ENCODE measurements around the gene SMARCAL1. TPM values are rescaled to one million over a fixed set of nuclear protein-coding genes. Genes with fewer than 3 reads are reported as not detected.

The SMARCAL1 gene
- total RNA-seq, 1 donor from 2014 or later = 13.2 TPM

DNA sequence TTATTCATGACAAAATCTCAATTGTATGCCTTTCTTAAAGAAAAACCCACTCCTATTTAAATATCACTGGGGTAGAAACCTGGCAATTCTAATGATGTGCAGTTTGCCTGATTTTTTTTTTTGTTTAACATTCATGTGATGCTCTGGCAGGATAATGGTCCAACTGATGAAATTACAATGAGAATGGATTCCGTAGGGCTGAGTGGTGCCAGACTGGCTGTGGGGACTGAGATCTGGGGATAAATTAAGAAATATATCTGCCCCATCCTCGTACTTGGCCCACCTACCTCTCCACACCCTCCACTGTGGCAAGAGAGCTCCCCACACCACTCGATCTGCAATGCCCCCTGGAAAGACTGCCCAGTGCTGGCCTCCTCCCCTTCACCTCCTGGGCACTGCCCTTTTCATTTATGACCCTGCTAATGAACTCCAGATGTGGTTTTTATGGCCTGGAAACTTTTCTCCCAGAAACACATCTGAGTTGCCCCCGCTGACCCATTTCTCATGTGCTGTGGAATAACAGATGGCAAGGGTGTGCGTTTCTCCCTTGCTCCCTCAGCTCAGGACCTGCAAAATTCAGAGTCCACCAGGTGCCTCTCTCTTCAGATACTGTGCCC, 53.4 kb downstream of the SMARCAL1 start:
- intact Hi-C loops (cut with DNase I) = no loop called here
- no peak for DNase-seq (ENCODE audit: low spot score)

DNA sequence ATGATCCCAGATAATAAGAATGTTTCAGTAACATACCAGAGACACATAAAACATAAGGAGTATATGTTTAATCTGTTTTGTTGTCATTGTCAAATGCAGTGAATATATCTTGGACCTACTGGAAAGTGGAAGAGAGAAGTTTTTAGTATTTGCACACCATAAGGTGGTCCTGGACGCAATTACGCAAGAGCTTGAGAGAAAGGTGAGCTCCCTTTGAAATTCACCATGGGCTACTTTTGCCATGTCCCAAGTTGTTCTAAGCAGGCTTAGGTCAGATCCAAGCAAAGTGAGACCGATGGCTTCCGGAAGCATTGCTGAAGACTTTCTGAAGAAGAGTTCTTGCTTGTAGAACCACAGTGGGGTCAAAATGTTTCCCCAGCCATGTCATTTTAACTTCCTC, 55.6 kb downstream of the SMARCAL1 start:
- DNase-seq (ENCODE audit: low spot score) = no peak
- intact Hi-C loops (cut with DNase I) = no loop called here

DNA sequence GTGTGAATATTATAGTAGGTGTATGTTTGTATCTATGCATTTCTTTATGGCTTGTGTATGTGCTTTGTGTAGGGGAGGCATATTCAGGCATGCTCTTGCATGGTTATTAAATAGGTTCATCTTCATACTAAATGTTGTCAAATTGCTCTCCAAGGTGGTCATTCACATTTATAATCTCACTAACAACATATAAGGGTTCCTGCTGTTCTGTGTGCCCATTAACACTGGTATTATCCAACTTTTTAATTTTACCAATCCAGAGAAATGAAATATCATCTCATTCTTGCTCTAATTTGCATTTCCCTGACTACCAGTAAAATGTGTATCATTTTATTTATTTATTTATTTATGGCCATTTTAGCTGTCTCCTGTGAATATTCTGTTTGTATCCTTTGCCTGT, 57.4 kb downstream of the SMARCAL1 start:
- intact Hi-C loops (cut with DNase I) = no loop called here
- no peak for DNase-seq (ENCODE audit: low spot score)

DNA sequence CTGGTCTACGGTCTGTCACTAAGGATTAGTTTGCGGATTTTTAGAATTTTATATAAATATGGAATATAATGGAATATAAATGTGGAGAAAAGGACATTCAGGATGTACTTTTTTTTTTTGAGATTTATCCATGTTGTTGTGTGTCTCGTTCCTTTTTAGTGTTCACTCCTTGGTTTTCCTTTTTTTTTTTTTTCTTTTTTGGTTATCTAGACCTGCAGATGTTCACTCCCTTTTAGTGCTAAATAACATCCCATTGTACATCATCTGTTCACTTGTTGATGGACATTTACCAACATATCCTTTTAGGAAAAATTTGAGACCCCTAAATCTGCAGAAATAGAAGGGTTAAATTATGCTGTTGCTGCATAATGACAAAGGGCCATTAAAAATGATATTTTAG, 60.9 kb downstream of the SMARCAL1 start:
- intact Hi-C loops (cut with DNase I) = no loop called here
- no peak for DNase-seq (ENCODE audit: low spot score)

DNA sequence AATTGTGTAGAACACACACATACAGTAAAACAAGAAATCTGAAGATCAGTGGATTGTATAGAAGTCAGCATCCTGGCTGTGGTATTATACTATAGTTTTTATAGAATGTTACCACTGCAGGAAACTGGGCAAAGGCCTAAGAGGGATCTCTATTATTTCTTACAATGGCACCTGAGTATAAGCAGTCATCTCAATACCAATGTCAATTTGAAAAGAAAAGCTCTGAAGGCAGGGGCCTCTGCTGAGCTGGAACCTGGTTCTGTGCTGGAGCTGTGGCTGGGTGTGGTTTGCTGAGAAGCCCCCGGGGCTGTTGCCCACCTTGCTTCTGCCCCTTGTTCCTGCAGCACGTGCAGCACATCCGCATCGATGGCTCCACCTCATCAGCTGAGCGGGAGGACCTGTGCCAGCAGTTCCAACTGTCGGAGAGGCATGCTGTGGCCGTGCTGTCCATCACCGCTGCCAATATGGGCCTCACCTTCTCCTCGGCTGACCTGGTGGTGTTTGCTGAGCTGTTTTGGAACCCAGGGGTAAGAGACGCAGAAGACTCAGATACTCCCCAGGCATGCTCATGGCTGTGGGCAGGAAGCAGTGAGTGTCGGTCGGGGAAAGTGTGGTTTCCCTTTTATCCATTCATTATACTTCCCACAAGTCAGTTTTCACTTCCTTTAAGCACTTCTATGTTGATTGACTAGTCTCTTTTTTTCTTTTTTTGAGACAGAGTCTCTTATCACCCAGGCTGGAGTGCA, 62.8 kb downstream of the SMARCAL1 start:
- intact Hi-C loops (cut with DNase I) = no loop called here
- no peak for DNase-seq (ENCODE audit: low spot score)

DNA sequence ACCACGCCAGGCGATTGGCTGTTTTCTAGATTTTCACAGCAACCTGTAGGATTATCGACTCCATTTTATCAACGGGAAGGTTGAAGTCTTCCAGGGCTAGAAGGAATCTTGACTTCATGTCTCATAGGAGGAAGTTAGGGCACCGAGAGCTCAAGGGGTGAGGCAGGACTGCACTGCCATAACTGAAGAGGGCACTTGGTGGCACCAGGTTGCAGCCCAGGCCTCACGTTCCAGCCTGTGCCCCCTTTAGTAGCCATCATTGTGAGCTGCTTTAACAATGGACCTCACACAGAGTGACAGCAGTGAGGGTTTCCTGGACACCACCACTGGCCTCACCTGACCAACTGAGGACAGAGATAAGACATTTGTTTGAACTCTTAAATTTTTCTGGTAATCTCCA, 63.5 kb downstream of the SMARCAL1 start:
- intact Hi-C loops (cut with DNase I) = no loop called here
- DNase-seq (ENCODE audit: low spot score) = no peak

DNA sequence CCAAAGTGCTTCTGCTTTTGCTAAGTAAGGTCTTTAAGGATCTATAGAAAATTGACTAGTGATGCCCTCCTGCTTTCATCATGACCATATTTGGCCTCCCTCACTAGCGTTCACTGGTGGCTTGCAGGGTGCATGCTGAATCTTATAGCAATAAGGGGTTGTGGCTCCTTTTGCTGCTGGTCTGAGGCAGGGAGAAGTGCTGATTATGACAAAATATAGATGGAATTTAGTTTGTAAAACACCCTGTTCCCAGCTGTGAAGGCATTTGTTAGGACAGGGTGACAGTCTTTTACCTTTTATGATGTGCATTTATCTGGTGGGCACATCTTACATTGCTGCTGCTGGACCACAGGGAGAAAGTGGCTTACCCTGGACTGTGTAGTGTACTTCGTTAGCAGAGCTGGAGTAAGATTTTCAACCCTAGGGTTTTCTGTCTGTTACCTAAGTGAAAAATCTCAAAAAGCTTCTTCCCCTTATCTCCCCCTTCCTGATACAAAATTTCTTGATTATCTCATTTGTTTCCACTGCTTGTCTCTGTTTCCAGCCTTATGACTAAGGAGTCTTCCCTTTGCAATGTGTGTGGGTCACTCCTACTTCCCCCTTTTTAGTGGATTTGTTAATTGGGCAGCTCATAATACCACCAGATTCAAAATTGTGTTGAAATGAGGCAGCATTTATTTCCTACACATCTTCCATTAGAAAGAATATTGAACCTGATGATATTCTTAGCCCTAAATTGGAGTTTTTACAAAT, 65.2 kb downstream of the SMARCAL1 start:
- intact Hi-C loops (cut with DNase I) = no loop called here
- DNase-seq (ENCODE audit: low spot score) = no peak

DNA sequence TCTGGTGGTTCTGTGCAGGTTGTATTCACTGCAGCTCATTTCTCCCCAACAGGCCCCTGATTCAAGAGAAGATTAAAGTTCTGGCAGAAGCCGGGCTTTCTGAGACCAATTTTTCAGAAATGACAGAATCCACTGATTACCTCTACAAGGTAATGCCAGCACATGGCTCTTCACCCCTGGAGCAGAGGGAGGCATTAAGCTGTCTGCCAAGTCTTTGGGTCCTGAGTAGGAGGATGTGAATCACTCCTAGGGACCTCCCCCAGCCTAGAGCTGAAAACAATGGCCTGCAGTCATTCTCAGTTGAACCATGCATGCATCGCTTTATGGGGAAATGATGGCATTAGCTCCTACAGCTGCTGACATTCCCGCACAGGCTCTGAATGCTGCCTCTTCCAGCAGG, 65.9 kb downstream of the SMARCAL1 start:
- intact Hi-C loops (cut with DNase I) = no loop called here
- DNase-seq (ENCODE audit: low spot score) = no peak

DNA sequence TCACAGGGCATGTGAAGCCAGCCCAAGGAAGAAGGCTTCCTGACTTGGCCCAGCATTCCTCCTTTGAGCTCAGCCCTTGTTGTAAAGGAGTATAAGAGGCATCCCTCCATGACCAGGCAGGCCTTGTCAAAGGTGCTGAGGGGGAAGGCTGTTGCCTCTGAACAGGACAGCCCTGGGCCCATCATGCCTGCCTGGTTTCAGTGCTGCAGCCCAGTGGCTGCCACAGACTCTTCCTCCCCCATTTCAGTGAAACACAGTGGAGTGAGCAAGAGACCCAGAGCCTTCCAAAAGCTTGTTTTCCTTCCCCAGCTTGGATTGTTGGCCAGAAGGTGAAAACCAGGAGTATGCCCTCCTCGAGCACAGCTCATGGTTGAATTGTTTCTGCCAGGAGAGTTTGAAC, 66.5 kb downstream of the SMARCAL1 start:
- no peak for DNase-seq (ENCODE audit: low spot score)
- intact Hi-C loops (cut with DNase I) = no loop called here

DNA sequence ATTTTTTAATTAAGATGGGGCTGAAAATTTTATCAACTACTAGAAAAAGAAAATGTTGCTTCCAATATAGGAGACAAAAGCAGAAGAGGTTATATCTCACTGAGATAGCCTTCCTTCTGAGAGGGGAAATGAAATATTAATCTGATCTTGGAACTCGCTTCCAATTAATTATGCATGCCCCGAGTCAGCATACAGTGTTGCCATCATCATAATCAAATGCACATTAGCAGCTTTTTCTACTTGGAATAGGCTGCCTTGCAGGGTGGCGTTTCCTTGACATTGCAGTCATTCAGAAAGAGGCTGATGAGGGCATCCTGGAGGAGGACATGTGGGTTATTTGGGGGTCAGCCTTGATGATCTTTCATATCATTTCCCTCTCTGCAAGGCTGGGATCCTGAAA, 67.9 kb downstream of the SMARCAL1 start:
- DNase-seq (ENCODE audit: low spot score) = no peak
- intact Hi-C loops (cut with DNase I) = no loop called here

DNA sequence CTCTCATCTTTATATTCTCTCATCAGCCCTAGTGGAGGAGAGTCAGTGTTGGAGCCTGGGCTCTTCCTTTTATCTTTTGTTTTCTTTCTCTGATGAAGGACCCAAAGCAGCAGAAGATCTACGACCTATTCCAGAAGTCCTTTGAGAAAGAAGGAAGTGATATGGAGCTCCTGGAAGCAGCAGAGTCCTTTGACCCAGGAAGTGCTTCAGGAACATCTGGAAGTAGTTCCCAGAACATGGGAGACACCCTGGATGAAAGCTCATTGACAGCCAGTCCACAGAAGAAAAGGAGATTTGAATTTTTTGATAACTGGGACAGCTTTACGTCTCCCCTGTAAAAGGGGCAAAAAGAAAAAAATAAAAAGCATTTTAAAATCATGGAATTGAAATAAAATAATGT, 70.4 kb downstream of the SMARCAL1 start:
- no peak for DNase-seq (ENCODE audit: low spot score)
- intact Hi-C loops (cut with DNase I) = no loop called here

DNA sequence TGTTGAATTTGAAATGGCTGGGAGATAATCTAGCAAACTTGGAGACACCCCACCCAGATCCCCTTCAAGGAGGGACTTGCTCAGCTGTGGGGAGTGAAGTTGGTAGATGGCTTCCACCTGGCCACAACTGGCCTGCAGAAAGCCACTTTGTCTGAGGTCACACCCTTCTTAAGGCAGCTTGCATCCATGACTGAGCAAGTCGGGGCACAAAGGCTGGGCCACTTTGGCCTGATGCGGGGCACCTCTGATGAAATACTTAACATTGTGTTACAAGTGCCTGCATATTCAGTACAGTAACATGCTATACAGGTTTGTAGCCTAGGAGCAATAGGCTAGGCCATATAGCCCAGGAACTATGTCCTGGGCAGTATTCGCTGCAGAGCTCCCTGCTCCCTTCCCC, 73.0 kb downstream of the SMARCAL1 start:
- intact Hi-C loops (cut with DNase I) = no loop called here
- DNase-seq (ENCODE audit: low spot score) = no peak

DNA sequence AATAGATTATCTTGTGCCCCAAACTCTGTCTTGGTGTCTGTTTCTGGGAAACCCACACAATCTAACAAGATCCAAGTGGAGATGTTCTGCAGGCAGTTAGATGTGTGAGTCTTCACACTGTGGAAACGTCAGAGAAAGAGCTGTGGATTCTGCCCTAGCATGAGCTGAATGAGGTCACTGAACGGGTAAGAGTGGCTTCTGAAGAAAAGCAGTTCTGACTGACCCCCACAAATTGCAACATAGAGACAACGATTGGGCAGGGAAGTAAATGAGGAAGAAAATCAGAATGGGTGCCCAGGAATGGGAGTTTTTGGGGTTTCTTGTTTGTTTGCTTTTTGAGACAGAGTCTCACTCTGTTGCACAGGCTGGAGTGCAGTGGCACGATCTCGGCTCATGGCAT, 73.5 kb downstream of the SMARCAL1 start:
- intact Hi-C loops (cut with DNase I) = no loop called here
- no peak for DNase-seq (ENCODE audit: low spot score)

DNA sequence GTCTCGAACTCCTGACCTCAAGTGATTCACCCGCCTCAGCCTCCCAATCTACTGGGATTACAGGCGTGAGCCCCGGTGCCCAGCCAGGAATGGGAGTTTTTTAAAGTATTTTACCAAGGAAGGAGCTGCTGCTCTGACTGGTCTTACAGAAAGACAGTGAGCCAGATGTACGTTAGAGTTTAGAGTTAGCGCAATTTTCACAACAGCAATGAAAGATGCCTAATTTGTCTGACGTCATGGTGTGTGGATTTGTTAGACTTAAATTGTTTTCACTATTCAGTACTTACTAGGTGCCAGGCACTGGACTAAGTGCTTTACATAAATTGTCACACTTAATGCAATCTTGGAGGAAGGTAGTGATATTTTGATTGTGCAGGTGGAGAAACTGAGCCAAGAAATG, 74.0 kb downstream of the SMARCAL1 start:
- intact Hi-C loops (cut with DNase I) = no loop called here
- DNase-seq (ENCODE audit: low spot score) = no peak

DNA sequence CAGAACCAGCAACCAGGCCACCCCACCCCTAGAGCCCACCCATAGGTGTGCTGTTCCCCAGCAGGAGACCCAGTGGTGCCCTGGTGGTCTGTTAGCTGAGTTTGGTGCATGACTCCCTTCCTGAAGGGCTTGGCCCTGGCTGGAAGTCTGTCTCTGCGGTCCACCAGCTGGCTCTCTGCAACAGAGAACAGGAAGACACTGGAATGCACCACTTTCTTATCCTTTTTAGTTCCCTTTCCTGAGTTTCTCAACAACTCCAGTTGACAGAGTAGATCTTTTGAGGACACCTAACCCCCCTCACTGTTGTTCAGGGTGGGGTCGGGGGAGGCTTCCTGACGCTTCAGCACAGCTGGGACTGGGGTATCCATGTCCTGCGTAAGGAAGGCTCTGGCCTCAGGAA, 74.4 kb downstream of the SMARCAL1 start:
- intact Hi-C loops (cut with DNase I) = no loop called here
- DNase-seq (ENCODE audit: low spot score) = no peak

DNA sequence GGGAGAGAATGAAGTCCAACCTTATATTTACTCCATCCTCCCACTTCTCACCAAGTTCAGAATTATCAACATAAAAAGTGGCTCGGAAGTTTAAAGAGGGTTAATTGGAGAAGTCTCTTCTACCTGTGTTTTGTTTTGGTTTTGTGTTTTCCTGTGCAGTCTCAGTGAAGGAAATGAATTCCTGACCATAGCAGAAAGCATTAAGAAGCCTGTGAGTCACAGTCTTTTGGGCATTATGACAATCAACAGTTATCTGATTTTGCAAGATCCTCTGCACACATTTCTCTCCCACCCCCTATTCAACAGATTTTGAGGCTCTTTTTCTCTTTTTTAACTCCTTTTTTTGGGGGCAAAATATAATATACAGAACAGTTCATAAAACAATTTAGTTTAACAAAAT, 77.8 kb downstream of the SMARCAL1 start:
- no peak for DNase-seq (ENCODE audit: low spot score)
- intact Hi-C loops (cut with DNase I) = no loop called here

DNA sequence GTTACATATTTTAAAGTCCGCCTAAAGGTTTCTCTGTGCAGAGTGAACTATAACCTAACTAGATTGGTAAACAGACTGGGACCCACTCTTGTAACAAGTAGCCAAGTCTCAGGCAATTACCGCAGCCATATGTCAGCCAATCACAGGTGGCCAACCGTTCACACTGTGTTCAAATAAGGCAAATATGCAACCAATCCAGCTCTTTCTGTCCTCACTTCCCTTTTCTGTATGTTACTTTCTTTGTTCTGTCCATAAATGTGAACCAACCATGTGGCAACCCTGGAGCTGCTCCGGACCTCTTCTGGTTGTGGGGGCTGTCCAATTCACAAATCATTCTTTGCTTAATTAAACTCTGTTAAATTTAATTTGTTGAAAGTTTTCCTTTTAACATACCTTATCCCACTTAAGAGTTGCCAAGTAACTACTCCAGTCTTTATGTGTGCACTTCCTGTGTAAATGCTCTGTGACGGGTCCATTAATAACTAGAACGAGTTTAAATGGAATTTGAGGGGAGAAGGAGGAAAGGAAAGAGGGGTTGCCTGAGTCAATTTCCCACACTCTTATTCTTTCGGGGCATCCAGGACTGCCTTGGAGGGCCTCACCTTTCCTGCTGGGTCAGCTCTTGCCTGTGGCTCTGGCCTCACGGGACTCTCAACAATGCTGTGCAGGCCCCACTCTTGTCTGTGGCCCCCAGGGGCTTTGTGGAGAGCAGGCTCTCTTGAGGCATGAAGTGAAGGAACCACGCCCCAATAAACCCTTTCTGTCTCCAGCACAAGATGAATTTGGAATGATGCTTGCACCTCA, 79.7 kb downstream of the SMARCAL1 start:
- DNase-seq (ENCODE audit: low spot score) = no peak
- intact Hi-C loops (cut with DNase I) = no loop called here

DNA sequence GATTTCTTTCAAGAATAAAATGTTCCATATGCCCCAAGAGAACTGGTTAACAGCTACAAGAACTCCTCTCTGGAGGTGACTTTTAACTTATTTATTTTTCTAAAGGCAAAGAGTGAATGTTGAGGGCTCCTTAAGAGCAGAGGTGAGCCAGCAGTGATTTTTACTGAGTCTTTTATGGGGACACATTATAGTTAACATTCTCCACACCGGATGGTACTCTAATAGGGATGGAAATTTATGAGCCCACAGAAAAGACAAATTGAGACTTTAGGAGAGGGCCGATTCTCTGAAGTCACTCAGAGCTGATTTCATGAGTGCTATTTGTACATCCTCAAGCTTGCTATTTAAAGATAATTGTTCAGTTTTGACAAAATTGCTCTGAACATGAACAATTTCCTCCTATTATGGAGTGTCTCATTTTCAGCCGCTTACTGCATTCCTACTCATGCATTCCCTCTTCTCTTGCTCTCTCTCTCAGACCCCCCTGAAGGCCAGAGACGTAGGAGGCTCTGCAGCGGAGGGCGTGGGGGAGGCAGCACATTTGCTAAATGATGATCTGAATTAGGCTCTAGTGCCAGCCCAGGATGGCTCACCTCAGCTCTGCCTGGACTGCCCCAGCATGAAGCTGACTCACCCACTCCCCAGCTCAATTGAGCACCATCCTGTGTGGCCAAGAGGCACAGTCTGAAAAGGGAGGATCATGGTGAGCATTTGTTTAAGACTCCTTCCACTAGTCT, 80.5 kb downstream of the SMARCAL1 start:
- intact Hi-C loops (cut with DNase I) = no loop called here
- DNase-seq (ENCODE audit: low spot score) = no peak

DNA sequence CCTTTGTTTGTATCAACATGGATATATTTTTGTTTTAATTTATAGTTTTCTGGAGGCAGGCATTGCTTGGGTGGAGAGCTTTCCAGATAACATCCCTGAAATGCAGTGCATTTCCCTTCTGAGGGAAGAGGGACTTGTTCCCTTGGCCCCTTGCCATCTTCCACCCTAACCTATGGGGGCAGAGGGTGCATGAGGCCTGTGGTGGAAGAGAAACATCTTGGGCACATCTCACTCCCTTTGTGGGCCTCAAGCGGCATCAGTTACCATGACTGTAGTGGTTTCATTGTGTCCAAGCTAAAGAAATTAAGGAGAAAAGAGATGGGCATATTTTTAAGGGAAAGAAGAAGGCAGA, 81.0 kb downstream of the SMARCAL1 start:
- intact Hi-C loops (cut with DNase I) = no loop called here
- DNase-seq (ENCODE audit: low spot score) = no peak

DNA sequence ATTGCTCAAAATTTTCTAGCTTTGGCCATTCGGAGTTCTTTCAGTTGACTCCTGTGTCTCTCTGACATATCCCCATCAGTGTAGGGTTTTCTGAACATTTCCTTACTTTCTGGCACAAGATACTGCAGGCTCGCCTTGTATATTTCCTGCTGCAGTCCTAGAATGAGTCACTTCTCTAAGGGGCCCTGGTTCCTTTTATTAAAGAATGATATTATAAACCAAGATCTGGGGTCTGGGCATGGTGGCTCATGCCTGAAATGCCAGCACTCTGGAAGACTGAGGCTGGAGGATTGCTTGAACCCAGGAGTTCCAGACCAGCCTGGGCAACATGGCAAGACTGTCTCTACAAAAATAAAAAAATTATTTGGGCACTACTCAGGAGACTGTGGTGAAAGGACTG, 83.4 kb downstream of the SMARCAL1 start:
- intact Hi-C loops (cut with DNase I) = no loop called here

More for the DNA sequence above, 83.4 kb downstream of the SMARCAL1 start:
- DNase-seq (ENCODE audit: low spot score) = no peak
